GM23248 (cell line): Measurements from ENCODE around the gene MRE11. TPM values are rescaled to one million over a fixed set of nuclear protein-coding genes. Genes with fewer than 3 reads are reported as not detected.
A peak's percentile ranks its signal among the peaks of the same experiment; 100 is the strongest.

Experiments
- DNase-seq: peaks from one replicate; pipeline ENCODE4 v3.0.0-alpha.2; 2015
- H2AFZ ChIP-seq: fragments of 200-600 bp; sonication (generic); 2 replicates; pipeline ENCODE4 v1.6.1; 2016; ENCODE audit warnings: antibody characterized with exemption
- H3F3A ChIP-seq: fragments of 200-600 bp; sonication (generic); 2 replicates; pipeline ENCODE4 v1.6.1; 2016; ENCODE audit warnings: mild to moderate bottlenecking, antibody characterized with exemption, mixed run types; ENCODE audit not compliant: insufficient read depth
- H3K27ac ChIP-seq: fragments of 200-600 bp; sonication (generic); 2 replicates; pipeline ENCODE4 v1.5.1; 2016; ENCODE audit warnings: mild to moderate bottlenecking
- H3K27me3 ChIP-seq: fragments of 200-600 bp; sonication (generic); replicated peaks from 2 replicates; pipeline ENCODE4 v1.6.1; 2016; ENCODE audit warnings: mild to moderate bottlenecking; ENCODE audit not compliant: insufficient read depth
- H3K36me3 ChIP-seq: fragments of 200-600 bp; sonication (generic); 2 replicates; pipeline ENCODE4 v1.6.1; 2016; ENCODE audit warnings: low read depth, mild to moderate bottlenecking
- H3K4me1 ChIP-seq: fragments of 200-600 bp; sonication (generic); 2 replicates; pipeline ENCODE4 v1.6.1; 2016; ENCODE audit warnings: mild to moderate bottlenecking; ENCODE audit not compliant: insufficient read depth
- H3K4me2 ChIP-seq: fragments of 200-600 bp; sonication (generic); one replicate; pipeline ENCODE4 v1.6.1; 2016; ENCODE audit warnings: mild to moderate bottlenecking; ENCODE audit not compliant: unreplicated experiment
- H3K4me3 ChIP-seq: fragments of 200-600 bp; sonication (generic); 2 replicates; pipeline ENCODE4 v1.5.1; 2016; ENCODE audit warnings: mild to moderate bottlenecking
- H3K79me2 ChIP-seq: fragments of 200-600 bp; sonication (generic); 2 replicates; pipeline ENCODE4 v1.6.1; 2016; ENCODE audit warnings: mild to moderate bottlenecking; ENCODE audit not compliant: insufficient read depth
- H3K9ac ChIP-seq: fragments of 200-600 bp; sonication (generic); 2 replicates; pipeline ENCODE4 v1.6.1; 2016; ENCODE audit warnings: mild to moderate bottlenecking
- H3K9me2 ChIP-seq: fragments of 200-600 bp; sonication (generic); 2 replicates; pipeline ENCODE4 v1.6.1; 2016; ENCODE audit warnings: mixed run types, mild to moderate bottlenecking, moderate library complexity; ENCODE audit not compliant: insufficient read depth
- H3K9me3 ChIP-seq: fragments of 200-600 bp; sonication (generic); one replicate; pipeline ENCODE4 v1.6.1; 2017; ENCODE audit warnings: low read depth
- H4K20me1 ChIP-seq: fragments of 200-600 bp; sonication (generic); 2 replicates; pipeline ENCODE4 v1.6.0; 2016; ENCODE audit not compliant: insufficient read depth
- EZH2 ChIP-seq: fragments of 200-600 bp; sonication (generic); IDR thresholded peaks from 2 replicates; pipeline ENCODE4 v1.6.1; 2018; ENCODE audit warnings: antibody characterized with exemption, mild to moderate bottlenecking; ENCODE audit not compliant: insufficient read depth, poor library complexity, severe bottlenecking
- EZH2phosphoT487 ChIP-seq: fragments of 200-600 bp; sonication (generic); IDR thresholded peaks from 2 replicates; pipeline ENCODE4 v1.6.1; 2018; ENCODE audit warnings: antibody characterized with exemption, moderate library complexity, mild to moderate bottlenecking, low read depth; ENCODE audit not compliant: insufficient read depth
- WGBS, 2 experiments: methylation state at CpG; one replicate each; pipeline ENCODE4 v1.1.6; 2015 to 2017; ENCODE audit warnings: low lambda C conversion rate in 2 of 2, low coverage in 1 of 2; ENCODE audit errors: missing lambda C conversion rate in 2 of 2; 5-methylcytosine and 5-hydroxymethylcytosine counted together
- in situ Hi-C: fragments of 300-500 bp; cut with MboI; formaldehyde crosslinking; loops from 2 replicates; pipeline ENCODE4 v1.15.0; 2020
- polyA plus RNA-seq: library from polyadenylated mRNA; unstranded; fragments of >200 nt; fragmentation: Nextera tagmentation; extraction: Ambion mirVana; gene quantifications from 2 replicates; pipeline ENCODE4 v1.2.1, GENCODE V29; 2016
- total RNA-seq: library from RNA; depleted of rRNA; stranded (reverse); fragments of >200 nt; shearing (Covaris generic); gene quantifications from 2 replicates; pipeline ENCODE4 v1.2.3, GENCODE V29; 2014

MRE11 gene
- total and polyA plus RNA-seq, 2 experiments from 2014 or later, result 10.6 to 15.6 TPM

GRCh38 chr11:94423507-94423906, 70.1 kb downstream of the MRE11 start:
- H3K27ac ChIP-seq, result no peak overlapping the region
- H3K27me3 ChIP-seq, result no peaks in the 10 kb centered on the region
- H3K9me2 ChIP-seq, result no peaks in the 10 kb centered on the region
- TF ChIP-seq EZH2phosphoT487, result no peak
- no peak for TF ChIP-seq EZH2
- H3K79me2 ChIP-seq, result no peaks in the 10 kb centered on the region
- H3K4me3 ChIP-seq, result no peak overlapping the region
- WGBS, 2 experiments, result 97% methylated on average over 3 of the region's 3 CpGs
- H3K36me3 ChIP-seq, result no peaks in the 10 kb centered on the region
- no peaks in the 10 kb centered on the region for H3F3A ChIP-seq
- H2AFZ ChIP-seq, result no peak overlapping the region
- no peak overlapping the region for H3K4me2 ChIP-seq
- DNase-seq, result no peak
- in situ Hi-C loops, result loop anchor here (10.0 kb wide), 1 partner anchor 529 kb away; no protein-coding TSS in a partner anchor
- H3K9ac ChIP-seq, result no peak overlapping the region
- H4K20me1 ChIP-seq, result no peaks in the 10 kb centered on the region
- 0 out of 2 replicates have a peak, but pooled peaks cover 3% of the 10 kb centered on the region for H3K4me1 ChIP-seq
- no peaks in the 10 kb centered on the region for H3K9me3 ChIP-seq

GRCh38 chr11:94418123-94418765, 75.4 kb downstream of the MRE11 start:
- no peak overlapping the region for H3K4me2 ChIP-seq
- H3K9me2 ChIP-seq, result no peaks in the 10 kb centered on the region
- in situ Hi-C loops, result loop anchor here (10.0 kb wide), 1 partner anchor 243 kb away; no protein-coding TSS in a partner anchor
- no peak overlapping the region for H2AFZ ChIP-seq
- DNase-seq, result no peak
- no peaks in the 10 kb centered on the region for H3K4me1 ChIP-seq
- no peak overlapping the region for H3K9ac ChIP-seq
- no peaks in the 10 kb centered on the region for H3K79me2 ChIP-seq
- no peaks in the 10 kb centered on the region for H3F3A ChIP-seq
- TF ChIP-seq EZH2phosphoT487, result no peak
- no peak for TF ChIP-seq EZH2
- no peak overlapping the region for H3K4me3 ChIP-seq
- 53 to 59% methylated on average over 3 of the region's 3 CpGs for WGBS, 2 experiments
- H3K27me3 ChIP-seq, result no peaks in the 10 kb centered on the region
- no peaks in the 10 kb centered on the region for H4K20me1 ChIP-seq
- no peaks in the 10 kb centered on the region for H3K36me3 ChIP-seq
- no peak overlapping the region for H3K27ac ChIP-seq
- no peaks in the 10 kb centered on the region for H3K9me3 ChIP-seq

GRCh38 chr11:94417386-94417987, 76.2 kb downstream of the MRE11 start:
- no peaks in the 10 kb centered on the region for H3F3A ChIP-seq
- no peaks in the 10 kb centered on the region for H3K4me1 ChIP-seq
- TF ChIP-seq EZH2phosphoT487 (no peak), EZH2 (no peak)
- no peak overlapping the region for H3K4me2 ChIP-seq
- no peaks in the 10 kb centered on the region for H3K9me2 ChIP-seq
- 45 to 50% methylated on average over 4 of the region's 4 CpGs for WGBS, 2 experiments
- no peak overlapping the region for H3K9ac ChIP-seq
- H3K36me3 ChIP-seq, result no peaks in the 10 kb centered on the region
- no peaks in the 10 kb centered on the region for H3K27me3 ChIP-seq
- H3K79me2 ChIP-seq, result no peaks in the 10 kb centered on the region
- in situ Hi-C loops, result loop anchor here (10.0 kb wide), 1 partner anchor 243 kb away; no protein-coding TSS in a partner anchor
- H2AFZ ChIP-seq, result no peak overlapping the region
- H3K27ac ChIP-seq, result no peak overlapping the region
- no peaks in the 10 kb centered on the region for H4K20me1 ChIP-seq
- H3K9me3 ChIP-seq, result no peaks in the 10 kb centered on the region
- DNase-seq, result peak; percentile 64
- no peak overlapping the region for H3K4me3 ChIP-seq

GRCh38 chr11:94405062-94405833, 88.4 kb downstream of the MRE11 start:
- DNase-seq, result no peak
- no peak for TF ChIP-seq EZH2
- no peak for TF ChIP-seq EZH2phosphoT487
- H3K79me2 ChIP-seq, result no peaks in the 10 kb centered on the region

More at GRCh38 chr11:94405062-94405833, 88.4 kb downstream of the MRE11 start:
- WGBS, 2 experiments, result 93 to 94% methylated on average over 4 of the region's 4 CpGs
- H3K9ac ChIP-seq, result no peak overlapping the region
- no peaks in the 10 kb centered on the region for H3F3A ChIP-seq
- in situ Hi-C loops, result no loop called here
- peaks cover 15% of the 10 kb centered on the region for H3K27me3 ChIP-seq
- no peaks in the 10 kb centered on the region for H3K9me2 ChIP-seq
- H3K36me3 ChIP-seq, result no peaks in the 10 kb centered on the region
- H3K9me3 ChIP-seq, result no peaks in the 10 kb centered on the region
- no peak overlapping the region for H2AFZ ChIP-seq
- H3K4me3 ChIP-seq, result no peak overlapping the region
- no peaks in the 10 kb centered on the region for H4K20me1 ChIP-seq
- no peak overlapping the region for H3K27ac ChIP-seq
- no peak overlapping the region for H3K4me2 ChIP-seq
- H3K4me1 ChIP-seq, result no peaks in the 10 kb centered on the region
